Measurements from ENCODE around the gene EOLA2. TPM values are rescaled to one million over a fixed set of nuclear protein-coding genes. Genes with fewer than 3 reads are reported as not detected.
"Not testable (repeated sequence)": the region's sequence is repeated elsewhere in the genome, so short reads cannot be mapped to it uniquely, and the experiment has no call there.

The EOLA2 gene
- total and polyA plus RNA-seq, 4 donors, result 14.0 to 51.8 (median 31.2) TPM

DNA sequence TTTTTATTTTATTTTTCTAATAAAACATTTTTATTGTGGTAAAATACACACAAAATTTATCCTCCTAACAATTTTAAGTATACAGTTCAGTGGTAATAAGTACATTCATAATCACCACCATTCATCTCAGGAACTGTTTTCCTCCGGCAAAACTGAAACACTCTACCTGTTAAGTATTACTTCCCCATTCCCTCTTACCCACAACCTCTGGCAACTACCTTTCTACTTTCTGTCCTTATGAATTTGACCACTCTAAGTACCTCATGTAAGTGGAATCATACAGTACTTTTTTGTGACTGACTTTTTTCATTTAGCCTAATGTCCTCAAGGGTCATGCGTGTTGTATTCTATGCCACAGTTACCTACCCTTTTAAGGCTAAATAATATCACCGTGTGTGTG, 30.0 kb downstream of the EOLA2 start:
- H3K4me3 ChIP-seq (ENCODE audit: low read length in 2 of 2), result no peak overlapping the region
- no peak for DNase-seq
- intact Hi-C loops (cut with DNase I), result no loop called here
- no peaks in the 10 kb centered on the region for H3K9me3 ChIP-seq (ENCODE audit: control insufficient read depth, low read length)
- no peaks in the 10 kb centered on the region for H3K4me1 ChIP-seq (ENCODE audit: control insufficient read depth in 1 of 2, insufficient read depth in 2 of 2, low read length in 2 of 2)
- H3K27ac ChIP-seq (ENCODE audit: low read depth in 1 of 2, low read length in 2 of 2), result no peak overlapping the region
- WGBS, 2 donors, result 93 to 97% methylated on average over 3 of the region's 3 CpGs
- H3K27me3 ChIP-seq (ENCODE audit: control insufficient read depth in 1 of 2, insufficient read depth in 2 of 2, low read length in 1 of 2), result no peaks in the 10 kb centered on the region
- H3K36me3 ChIP-seq (ENCODE audit: control insufficient read depth in 1 of 2, insufficient read depth in 2 of 2, low read length in 1 of 2), result no peaks in the 10 kb centered on the region
- no peak for ATAC-seq (ENCODE audit: low FRiP score)

DNA sequence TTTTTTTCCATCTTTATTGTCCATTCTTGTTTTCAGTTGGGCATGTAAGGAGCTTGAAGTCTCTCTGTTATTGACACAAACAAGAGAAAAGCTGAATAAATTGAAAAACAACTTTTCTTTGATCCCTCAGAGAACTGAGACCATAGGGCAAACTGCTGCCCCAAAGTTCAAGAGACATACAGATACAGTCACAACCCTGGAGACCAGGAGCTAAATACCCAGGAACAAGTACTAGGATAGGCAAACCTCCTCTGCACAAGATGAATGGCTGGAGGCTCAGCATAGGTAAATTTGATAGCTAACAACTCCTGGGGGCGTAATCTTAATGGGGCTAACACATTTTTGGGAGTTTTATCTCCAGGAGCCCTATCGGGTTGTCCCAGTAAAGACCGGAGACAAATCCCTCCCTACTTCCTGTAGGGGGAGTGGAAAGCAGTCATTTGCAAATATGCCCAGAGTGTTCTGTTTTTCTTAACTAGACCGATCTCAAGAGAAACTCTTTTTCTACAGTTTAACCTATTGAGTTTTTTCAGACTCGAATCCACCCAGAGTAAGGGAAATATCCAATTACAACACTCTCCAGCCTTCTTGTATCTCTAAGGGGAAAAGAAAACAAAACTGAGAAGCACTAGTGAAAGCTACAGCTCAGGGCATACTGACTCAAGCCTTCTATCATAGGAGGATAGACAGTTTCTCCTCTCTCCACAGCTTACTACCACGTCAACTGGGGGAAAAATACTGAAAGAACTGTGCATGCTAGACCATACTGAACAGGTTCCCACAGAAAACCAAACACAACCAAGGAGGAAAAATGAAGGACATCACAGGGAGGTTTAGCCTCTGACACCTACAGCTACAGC, 34.2 kb downstream of the EOLA2 start:
- ATAC-seq (ENCODE audit: low FRiP score) (no peak), DNase-seq (no peak)
- no peaks in the 10 kb centered on the region for H3K36me3 ChIP-seq (ENCODE audit: control insufficient read depth in 1 of 2, insufficient read depth in 2 of 2, low read length in 1 of 2)
- WGBS, 2 donors, result 3 to 25% methylated on average over 6 of the region's 6 CpGs
- no peaks in the 10 kb centered on the region for H3K4me1 ChIP-seq (ENCODE audit: control insufficient read depth in 1 of 2, insufficient read depth in 2 of 2, low read length in 2 of 2)
- no peaks in the 10 kb centered on the region for H3K9me3 ChIP-seq (ENCODE audit: control insufficient read depth, low read length)
- intact Hi-C loops (cut with DNase I), result no loop called here
- H3K27ac ChIP-seq (ENCODE audit: low read depth in 1 of 2, low read length in 2 of 2), result no peak overlapping the region
- H3K4me3 ChIP-seq (ENCODE audit: low read length in 2 of 2), result no peak overlapping the region
- H3K27me3 ChIP-seq (ENCODE audit: control insufficient read depth in 1 of 2, insufficient read depth in 2 of 2, low read length in 1 of 2), result no peaks in the 10 kb centered on the region

DNA sequence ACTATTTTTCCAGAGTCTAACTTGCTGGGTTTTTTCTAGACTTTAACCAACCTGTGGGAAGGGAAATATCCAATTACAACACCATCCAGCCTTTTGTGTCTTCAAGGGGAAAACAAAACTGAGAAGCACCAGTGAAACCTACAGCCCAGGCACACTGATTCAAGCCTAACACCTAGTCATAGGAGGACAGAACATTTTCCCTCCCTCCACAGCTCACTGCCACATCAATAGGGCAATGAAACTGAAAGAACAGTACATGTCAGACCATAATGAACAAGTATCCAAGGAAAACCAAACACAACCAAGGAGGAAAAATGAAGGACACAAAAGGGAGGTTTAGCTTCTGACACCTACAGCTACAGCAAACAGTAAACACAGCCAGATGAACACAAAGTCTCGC, 39.7 kb downstream of the EOLA2 start:
- WGBS, 2 donors, result 54 to 76% methylated on average over 1 of the region's 1 CpG

DNA sequence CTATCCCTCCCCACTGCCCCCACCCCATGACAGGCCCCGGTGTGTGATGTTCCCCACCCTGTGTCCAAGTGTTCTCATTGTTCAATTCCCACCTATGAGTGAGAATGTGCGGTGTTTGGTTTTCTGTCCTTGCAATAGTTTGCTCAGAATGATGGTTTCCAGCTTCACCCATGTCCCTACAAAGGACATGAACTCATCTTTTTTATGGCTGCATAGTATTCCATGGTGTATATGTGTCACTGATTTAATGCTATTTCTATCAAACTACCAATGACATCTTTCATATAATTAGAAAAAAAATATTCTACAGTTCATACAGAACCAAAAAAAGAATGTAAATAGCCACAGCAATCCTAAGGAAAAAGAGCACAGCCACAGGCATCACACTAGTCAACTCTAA, 47.5 kb downstream of the EOLA2 start:
- H3K27ac ChIP-seq (ENCODE audit: low read depth in 1 of 2, low read length in 2 of 2); H3K9me3 ChIP-seq (ENCODE audit: control insufficient read depth, low read length); H3K4me1 ChIP-seq (ENCODE audit: control insufficient read depth in 1 of 2, insufficient read depth in 2 of 2, low read length in 2 of 2); H3K27me3 ChIP-seq (ENCODE audit: control insufficient read depth in 1 of 2, insufficient read depth in 2 of 2, low read length in 1 of 2); intact Hi-C loops (cut with DNase I); H3K36me3 ChIP-seq (ENCODE audit: control insufficient read depth in 1 of 2, insufficient read depth in 2 of 2, low read length in 1 of 2); ATAC-seq (ENCODE audit: low FRiP score); H3K4me3 ChIP-seq (ENCODE audit: low read length in 2 of 2); DNase-seq: not testable (repeated sequence)
- 88 to 89% methylated on average over 1 to 2 of the region's 2 CpGs for WGBS, 2 donors

More for the DNA sequence above, 39.7 kb downstream of the EOLA2 start:
- no peak for ATAC-seq (ENCODE audit: low FRiP score)
- H3K4me3 ChIP-seq (ENCODE audit: low read length in 2 of 2), result no peak overlapping the region
- H3K9me3 ChIP-seq (ENCODE audit: control insufficient read depth, low read length), result no peaks in the 10 kb centered on the region
- no peaks in the 10 kb centered on the region for H3K36me3 ChIP-seq (ENCODE audit: control insufficient read depth in 1 of 2, insufficient read depth in 2 of 2, low read length in 1 of 2)
- no peak for DNase-seq
- no peaks in the 10 kb centered on the region for H3K27me3 ChIP-seq (ENCODE audit: control insufficient read depth in 1 of 2, insufficient read depth in 2 of 2, low read length in 1 of 2)
- no peak overlapping the region for H3K27ac ChIP-seq (ENCODE audit: low read depth in 1 of 2, low read length in 2 of 2)
- intact Hi-C loops (cut with DNase I), result no loop called here
- H3K4me1 ChIP-seq (ENCODE audit: control insufficient read depth in 1 of 2, insufficient read depth in 2 of 2, low read length in 2 of 2), result no peaks in the 10 kb centered on the region

Other genes with a start within 250 kb of the EOLA2 start
- not detected for gene MAGEA11, start 226.4 kb downstream of the EOLA2 start, total RNA-seq
- not detected for gene MAGEA11, start 226.4 kb downstream of the EOLA2 start, polyA plus RNA-seq
- gene HSFX1, start 164.4 kb downstream of the EOLA2 start, total RNA-seq, result 1 to 10 TPM; 2.2 to 3.5 TPM
- gene HSFX1, start 164.4 kb downstream of the EOLA2 start, polyA plus RNA-seq, result 1 to 10 TPM; 1.3 to 2.1 TPM
- gene MAGEA9, start 156.6 kb downstream of the EOLA2 start, total RNA-seq, result not detected
- not detected for gene MAGEA9, start 156.6 kb downstream of the EOLA2 start, polyA plus RNA-seq
- not detected for gene MAGEA8, start 57.3 kb downstream of the EOLA2 start, total RNA-seq
- gene MAGEA8, start 57.3 kb downstream of the EOLA2 start, polyA plus RNA-seq, result not detected
- not detected for gene HSFX4, start 8.9 kb downstream of the EOLA2 start, total RNA-seq
- gene HSFX4, start 8.9 kb downstream of the EOLA2 start, polyA plus RNA-seq, result not detected

Data from aorta (tissue), 5 donors.